ENCODE data around the gene JAGN1. TPM values are rescaled to one million over a fixed set of nuclear protein-coding genes. Genes with fewer than 3 reads are reported as not detected.

The JAGN1 gene
- total RNA-seq, 1 experiment from 2014 or later = 19.9 TPM

GRCh38 chr3:9942164-9942563 is 51.8 kb downstream of the JAGN1 start:
- no peak for ATAC-seq
- TF ChIP-seq POLR2AphosphoS5 (IDR thresholded peaks at IDR 0.05; ENCODE audit: low read depth, low read length) (no peak), CTCF (IDR thresholded peaks at IDR 0.05) (no peak)
- ChIA-PET CTCF (no interaction called here), POLR2A (interaction anchor here (0.6 to 1.0 kb wide), 3 partner anchors 10 to 100 kb away, joined by 3 to 14 read pairs (median 3); no protein-coding TSS in a partner anchor)
- no peak for DNase-seq (ENCODE audit: low read depth, low spot score)
- no peaks in the 10 kb centered on the region for H3K9me3 ChIP-seq (ENCODE audit: control insufficient read depth, insufficient read depth, low read depth, low read length)
- in situ Hi-C loops (cut with HindIII; ENCODE audit: low pct_unique_long_range_greater_than_20kb, low sequenced_read_pairs) = no loop called here
- no peak overlapping the region for H3K27ac ChIP-seq (ENCODE audit: low read length)
- no peaks in the 10 kb centered on the region for H3K4me1 ChIP-seq (ENCODE audit: control insufficient read depth, insufficient read depth, low read length)
- H3K27me3 ChIP-seq (ENCODE audit: control insufficient read depth, insufficient read depth, low read length) = no peaks in the 10 kb centered on the region
- no peaks in the 10 kb centered on the region for H3K36me3 ChIP-seq (ENCODE audit: control insufficient read depth, insufficient read depth, low read length)
- intact Hi-C loops (cut with micrococcal nuclease; ENCODE audit: unreplicated experiment) = no loop called here
- BruUV-seq (replicated peaks) = no TSS peak
- H3K4me3 ChIP-seq (ENCODE audit: low read depth in 2 of 2, low read length in 2 of 2) = no peak overlapping the region

- TF ChIP-seq CTCF (IDR thresholded peaks at IDR 0.05) (no peak), TCF7L2 (IDR thresholded peaks at IDR 0.05; ENCODE audit: low read depth, low read length) (no peak), SIN3A (IDR thresholded peaks at IDR 0.05; ENCODE audit: borderline replicate concordance, insufficient read depth, low read depth, low read length) (no peak), REST (IDR thresholded peaks at IDR 0.05; ENCODE audit: insufficient read depth in 1 of 2, low read depth in 2 of 2, low read length in 1 of 2) (no peak), POLR2AphosphoS5 (IDR thresholded peaks at IDR 0.05; ENCODE audit: low read depth, low read length) (no peak)
- Histone ChIP-seq H3K27ac (ENCODE audit: low read length) (no peak overlapping the region), H3K4me1 (ENCODE audit: control insufficient read depth, insufficient read depth, low read length) (no peaks in the 10 kb centered on the region), H3K27me3 (ENCODE audit: control insufficient read depth, insufficient read depth, low read length) (no peaks in the 10 kb centered on the region), H3K9me3 (ENCODE audit: control insufficient read depth, insufficient read depth, low read depth, low read length) (no peaks in the 10 kb centered on the region), H3K36me3 (ENCODE audit: control insufficient read depth, insufficient read depth, low read length) (no peaks in the 10 kb centered on the region), H3K4me3 (ENCODE audit: low read depth in 2 of 2, low read length in 2 of 2) (no peak overlapping the region)
- POLR2A ChIA-PET = interaction anchor here (1.0 kb wide), 1 partner anchor 9 kb away, joined by 3 read pairs; no protein-coding TSS in a partner anchor
- BruUV-seq (replicated peaks) = no TSS peak
- ATAC-seq = no peak
- DNase-seq (ENCODE audit: low read depth, low spot score) = no peak
- in situ Hi-C loops (cut with HindIII; ENCODE audit: low pct_unique_long_range_greater_than_20kb, low sequenced_read_pairs) (no loop called here), intact Hi-C loops (cut with micrococcal nuclease; ENCODE audit: unreplicated experiment) (no loop called here)
- CTCF ChIA-PET = no interaction called here
Measured at GRCh38 chr3:9942934-9943690, 52.7 kb downstream of the JAGN1 start.

Other genes starting within 250 kb of the JAGN1 start
- gene MTMR14, start 241.1 kb upstream of the JAGN1 start, total RNA-seq (2021; ENCODE audit: unreplicated experiment) = 26.8 TPM
- gene CPNE9, start 186.8 kb upstream of the JAGN1 start, total RNA-seq (2021; ENCODE audit: unreplicated experiment) = 0.13 TPM
- gene BRPF1, start 158.9 kb upstream of the JAGN1 start, total RNA-seq (2021; ENCODE audit: unreplicated experiment) = 17.4 TPM
- gene OGG1, start 140.7 kb upstream of the JAGN1 start, total RNA-seq (2021; ENCODE audit: unreplicated experiment) = 32.5 TPM
- gene CAMK1, start 120.7 kb upstream of the JAGN1 start, total RNA-seq (2021; ENCODE audit: unreplicated experiment) = 9.7 TPM
- 61.3 TPM for gene TADA3, start 98.1 kb upstream of the JAGN1 start, total RNA-seq (2021; ENCODE audit: unreplicated experiment)
- gene ARPC4, start 97.5 kb upstream of the JAGN1 start, total RNA-seq (2021; ENCODE audit: unreplicated experiment) = 117 TPM
- 15.7 TPM for gene TTLL3, start 80.3 kb upstream of the JAGN1 start, total RNA-seq (2021; ENCODE audit: unreplicated experiment)
- gene RPUSD3, start 46.6 kb upstream of the JAGN1 start, total RNA-seq (2021; ENCODE audit: unreplicated experiment) = 40.4 TPM
- gene CIDEC, start 10.4 kb upstream of the JAGN1 start, total RNA-seq (2021; ENCODE audit: unreplicated experiment) = not detected
- gene IL17RE, start 12.2 kb downstream of the JAGN1 start, total RNA-seq (2021; ENCODE audit: unreplicated experiment) = 1.1 TPM
- gene IL17RC, start 26.5 kb downstream of the JAGN1 start, total RNA-seq (2021; ENCODE audit: unreplicated experiment) = 23.6 TPM
- 15.4 TPM for gene CRELD1, start 43.2 kb downstream of the JAGN1 start, total RNA-seq (2021; ENCODE audit: unreplicated experiment)
- gene PRRT3, start 61.8 kb downstream of the JAGN1 start, total RNA-seq (2021; ENCODE audit: unreplicated experiment) = 1.1 TPM
- gene EMC3, start 96.2 kb downstream of the JAGN1 start, total RNA-seq (2021; ENCODE audit: unreplicated experiment) = 42.0 TPM
- gene FANCD2, start 135.8 kb downstream of the JAGN1 start, total RNA-seq (2021; ENCODE audit: unreplicated experiment) = 20.0 TPM
- gene FANCD2OS, start 217.6 kb downstream of the JAGN1 start, total RNA-seq (2021; ENCODE audit: unreplicated experiment) = not detected
- 81.9 TPM for gene BRK1, start 225.1 kb downstream of the JAGN1 start, total RNA-seq (2021; ENCODE audit: unreplicated experiment)